NCI-H1417 treated with DMSO at 0.1 percent for 48 hours (cell line): ENCODE results near the gene NOS2.
"Not testable (repeated sequence)": the region's sequence is repeated elsewhere in the genome, so short reads cannot be mapped to it uniquely, and the experiment has no call there.

ENCODE experiments used
- DNase-seq: peaks from one replicate; lab custom pipeline; 2025; lab: John Stamatoyannopoulos, UW

Gene NOS2

GRCh38 chr17:27800522-27800921 is at the start of gene NOS2:
TSS of gene NOS2 (minus strand) at chr17:27800529. CDS start at chr17:27798809, 1,720 bp downstream.
- DNase-seq = no peak

- no peak for DNase-seq
Observed at GRCh38 chr17:27849474-27850185, 49.3 kb upstream of the NOS2 start.

DNA sequence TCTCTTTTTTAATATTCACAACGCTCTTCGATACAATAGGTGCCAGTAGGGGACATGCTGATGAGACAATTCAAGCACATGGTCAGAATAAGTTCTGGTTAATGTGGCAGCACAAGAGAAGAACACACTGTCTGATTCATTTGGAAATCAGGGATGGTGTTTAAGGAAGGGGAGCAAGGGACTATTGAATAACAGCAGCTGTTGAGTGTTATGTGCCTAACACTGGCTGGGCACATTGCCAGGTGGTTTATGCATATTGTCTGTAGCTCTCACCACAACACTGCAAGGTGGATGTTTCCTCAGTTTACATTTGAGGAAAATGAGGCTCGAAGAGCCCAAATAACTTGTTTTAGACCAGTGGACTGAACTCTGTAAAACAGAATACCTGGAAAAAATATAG is 48.6 kb upstream of the NOS2 start:
- peak; percentile 1 for DNase-seq

DNA sequence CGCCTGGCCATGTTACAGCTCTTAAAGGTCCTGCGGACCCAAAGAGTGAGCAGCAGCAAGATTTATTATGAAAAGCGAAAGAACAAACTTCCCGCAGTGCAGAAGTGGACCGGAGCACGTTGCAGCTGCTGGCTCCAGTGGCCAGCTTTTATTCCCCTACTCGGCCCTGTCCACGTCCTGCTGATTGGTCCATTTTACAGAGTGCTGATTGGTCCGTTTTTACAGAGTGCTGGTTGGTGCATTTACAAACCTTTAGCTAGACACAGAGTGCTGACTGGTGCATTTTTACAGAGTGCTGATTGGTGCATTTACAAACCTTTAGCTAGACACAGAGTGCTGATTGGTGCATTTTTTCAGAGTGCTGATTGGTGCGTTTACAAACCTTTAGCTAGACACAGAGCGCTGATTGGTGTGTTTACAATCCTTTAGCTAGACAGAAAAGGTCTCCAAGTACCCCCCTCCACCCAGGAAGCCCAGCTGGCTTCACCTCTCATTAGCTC is 46.5 kb upstream of the NOS2 start:
- DNase-seq = not testable (repeated sequence)

GRCh38 chr17:27846042-27846655 is 45.8 kb upstream of the NOS2 start:
- DNase-seq = no peak

- no peak for DNase-seq
Observed at GRCh38 chr17:27845264-27846041, 45.1 kb upstream of the NOS2 start.

DNA sequence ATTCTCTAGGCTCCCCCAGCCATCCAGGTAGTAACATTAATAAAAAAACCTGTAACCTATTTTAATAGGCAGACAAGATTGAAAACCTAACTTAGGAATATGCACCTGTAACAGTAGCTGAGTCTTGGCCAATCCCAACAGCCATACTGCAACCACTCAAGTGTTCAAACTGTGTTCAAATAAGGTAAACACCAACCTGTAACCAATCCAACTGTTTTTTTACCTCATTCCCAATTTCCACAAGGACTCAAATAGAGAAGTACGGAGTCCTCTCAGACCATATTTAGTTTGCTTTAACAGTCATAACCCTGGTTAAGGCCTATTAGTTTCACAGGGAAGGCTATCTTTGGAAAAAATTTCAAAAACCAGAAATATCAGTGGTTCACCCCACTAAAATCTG is 40.4 kb upstream of the NOS2 start:
- DNase-seq = no peak

DNA sequence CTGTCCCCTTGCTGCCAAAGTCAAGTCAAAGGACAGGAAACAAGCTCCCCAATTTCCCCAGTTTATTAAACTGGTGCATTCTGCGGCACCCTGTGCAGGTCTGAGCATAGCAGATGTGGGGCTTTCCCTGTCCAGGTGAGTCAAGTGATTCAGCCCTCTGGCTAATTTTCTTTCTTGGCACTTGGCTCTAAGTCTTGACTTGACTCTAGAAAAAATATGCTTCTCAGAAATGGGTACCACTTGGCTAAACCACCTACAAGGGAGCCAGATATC is 40.0 kb upstream of the NOS2 start:
- DNase-seq = not testable (repeated sequence)

DNA sequence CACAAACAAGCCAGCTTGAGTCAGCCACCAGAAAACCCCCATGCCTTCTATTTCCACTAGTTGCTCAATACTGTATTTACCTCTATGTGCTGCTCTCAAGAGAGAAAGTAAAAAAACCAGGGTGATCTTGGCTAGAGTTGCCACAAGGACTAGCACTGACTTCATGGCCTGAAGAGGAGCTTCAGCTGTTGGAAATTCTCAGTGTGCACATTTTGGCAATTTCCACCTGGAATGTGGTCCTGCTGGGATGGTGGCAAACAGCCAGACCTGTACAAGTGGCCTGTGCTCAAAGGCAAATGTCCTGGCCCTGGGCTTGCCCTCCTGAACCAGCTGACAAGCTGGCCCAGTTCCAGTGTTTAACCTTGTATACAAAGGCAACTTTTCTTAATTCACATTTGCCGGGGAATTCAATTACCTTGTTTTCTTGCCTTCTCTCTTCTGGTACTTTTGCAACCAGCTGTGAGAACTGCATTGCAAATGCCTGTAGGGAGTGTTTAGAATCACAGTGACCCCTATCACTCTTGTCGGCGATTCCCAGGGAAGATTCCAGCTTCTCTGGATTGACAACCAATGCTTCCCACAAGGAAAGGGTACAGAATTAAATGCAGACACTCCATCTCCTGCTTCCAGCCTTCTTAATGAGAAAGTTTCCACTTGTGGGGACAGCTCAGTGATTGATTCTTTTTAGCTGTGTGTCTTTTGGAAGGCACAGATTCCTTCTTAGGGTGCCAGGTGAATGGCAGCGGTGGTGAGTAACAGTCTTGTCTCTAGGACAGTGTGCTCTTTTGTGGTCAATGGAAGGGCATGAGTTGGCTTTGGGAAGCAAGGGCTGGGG is 39.5 kb upstream of the NOS2 start:
- not testable (repeated sequence) for DNase-seq

GRCh38 chr17:27838607-27839006 is 38.3 kb upstream of the NOS2 start:
- not testable (repeated sequence) for DNase-seq

- DNase-seq = not testable (repeated sequence)
Observed at GRCh38 chr17:27837769-27838168, 37.4 kb upstream of the NOS2 start.

DNA sequence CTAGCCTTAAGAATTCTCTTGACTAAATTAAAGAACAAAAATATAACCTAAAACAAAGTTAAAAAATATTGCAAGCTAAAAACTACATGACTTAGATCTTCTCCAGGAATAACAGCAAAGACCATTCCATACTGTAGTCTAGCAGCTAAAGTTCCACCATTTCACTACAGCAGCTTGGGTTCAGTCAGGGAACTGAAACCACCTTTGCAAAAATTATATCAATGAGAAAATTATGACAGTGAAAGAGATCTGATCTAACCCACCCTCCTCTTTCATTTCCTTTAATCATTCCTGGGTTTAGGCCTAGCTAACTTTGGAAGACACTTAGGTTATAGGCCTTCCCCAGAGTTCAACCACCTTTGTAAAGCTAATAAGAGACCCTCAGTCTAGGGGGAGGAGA is 36.3 kb upstream of the NOS2 start:
- DNase-seq = no peak

DNA sequence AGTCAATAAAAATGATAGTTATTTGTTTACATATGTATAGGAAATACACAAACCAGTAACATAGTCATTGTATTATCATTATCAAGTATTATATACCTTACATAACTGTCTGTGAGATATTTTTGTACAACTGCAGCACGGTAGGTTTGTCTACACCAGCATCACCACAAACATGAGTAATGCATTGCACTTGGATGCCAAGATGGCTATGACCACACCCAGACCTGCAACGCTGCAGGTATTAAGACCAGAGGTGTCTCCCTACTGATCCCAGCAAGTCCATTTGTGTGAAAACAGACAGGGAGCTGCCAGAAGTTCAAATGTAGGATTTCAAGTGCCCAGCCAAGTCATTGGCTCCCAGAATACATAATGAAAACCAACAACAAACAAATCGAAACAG is 34.2 kb upstream of the NOS2 start:
- no peak for DNase-seq

DNA sequence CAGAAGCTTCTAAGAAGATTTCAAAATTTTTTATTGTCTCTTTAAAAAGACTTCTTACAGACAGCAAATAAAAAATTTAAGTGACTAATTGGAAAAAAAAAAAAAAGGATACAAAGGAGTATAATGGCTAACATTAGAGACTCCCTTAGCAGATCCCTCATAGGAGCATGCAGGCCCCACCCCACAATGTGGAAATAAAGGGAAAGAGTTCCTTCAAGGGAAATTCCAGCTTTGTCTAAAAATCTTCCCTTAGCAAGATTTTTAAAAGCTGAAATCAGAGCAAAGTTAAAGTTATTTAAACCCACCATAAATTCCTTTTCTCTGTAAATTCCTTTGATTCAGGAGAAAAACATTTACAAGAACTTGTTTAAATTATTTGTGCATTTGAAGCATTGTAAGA is 32.5 kb upstream of the NOS2 start:
- no peak for DNase-seq

- DNase-seq = not testable (repeated sequence)
Observed at GRCh38 chr17:27829888-27830287, 29.6 kb upstream of the NOS2 start.

DNA sequence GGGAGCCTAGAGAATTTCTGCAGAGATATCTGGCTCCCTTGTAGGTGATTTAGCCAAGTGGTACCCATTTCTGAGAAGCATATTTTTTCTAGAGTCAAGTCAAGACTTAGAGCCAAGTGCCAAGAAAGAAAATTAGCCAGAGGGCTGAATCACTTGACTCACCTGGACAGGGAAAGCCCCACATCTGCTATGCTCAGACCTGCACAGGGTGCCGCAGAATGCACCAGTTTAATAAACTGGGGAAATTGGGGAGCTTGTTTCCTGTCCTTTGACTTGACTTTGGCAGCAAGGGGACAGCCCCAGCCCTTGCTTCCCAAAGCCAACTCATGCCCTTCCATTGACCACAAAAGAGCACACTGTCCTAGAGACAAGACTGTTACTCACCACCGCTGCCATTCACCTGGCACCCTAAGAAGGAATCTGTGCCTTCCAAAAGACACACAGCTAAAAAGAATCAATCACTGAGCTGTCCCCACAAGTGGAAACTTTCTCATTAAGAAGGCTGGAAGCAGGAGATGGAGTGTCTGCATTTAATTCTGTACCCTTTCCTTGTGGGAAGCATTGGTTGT is 28.9 kb upstream of the NOS2 start:
- not testable (repeated sequence) for DNase-seq

- DNase-seq = no peak
Observed at GRCh38 chr17:27825459-27825858, 25.1 kb upstream of the NOS2 start.

DNA sequence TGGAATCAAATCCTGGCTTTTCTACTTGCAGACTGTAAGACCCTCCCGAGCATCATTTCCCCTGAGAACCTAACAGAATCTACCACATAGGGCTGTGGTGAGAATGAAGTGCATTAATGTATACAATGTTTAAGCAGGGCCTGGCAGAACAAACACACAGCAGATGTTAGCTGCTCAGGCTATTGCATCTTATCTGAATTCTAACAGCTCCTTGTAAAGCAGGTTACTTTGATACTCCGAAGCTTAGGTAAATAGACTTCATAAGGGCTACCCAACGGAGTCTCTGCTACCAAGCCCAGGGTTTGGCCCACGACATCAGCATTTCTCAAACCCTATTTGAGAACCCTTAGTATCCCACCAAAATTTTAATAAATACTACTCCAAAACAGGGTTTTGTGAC is 24.4 kb upstream of the NOS2 start:
- DNase-seq = no peak

- no peak for DNase-seq
Observed at GRCh38 chr17:27824176-27824715, 23.9 kb upstream of the NOS2 start.

DNA sequence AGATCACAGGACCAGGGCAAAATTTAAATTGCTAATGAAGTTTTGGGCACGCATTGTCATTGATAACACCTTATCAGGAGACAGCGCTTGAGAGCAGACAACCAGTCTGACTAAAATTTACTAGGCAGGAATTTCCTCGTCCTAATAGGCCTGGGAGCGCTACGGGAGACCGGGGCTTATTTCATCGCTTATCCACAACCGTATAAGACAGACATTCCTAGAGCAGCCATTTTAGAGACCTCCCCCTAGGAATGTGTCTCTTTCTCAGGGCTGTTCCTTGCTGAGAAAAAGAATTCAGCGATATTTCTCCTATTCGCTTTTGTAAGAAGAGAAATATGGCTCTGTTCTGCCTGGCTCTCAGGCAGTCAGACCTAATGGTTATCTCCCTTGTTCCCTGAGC is 21.8 kb upstream of the NOS2 start:
- DNase-seq = not testable (repeated sequence)

- DNase-seq = no peak
Observed at GRCh38 chr17:27821318-27821717, 21.0 kb upstream of the NOS2 start.

DNA sequence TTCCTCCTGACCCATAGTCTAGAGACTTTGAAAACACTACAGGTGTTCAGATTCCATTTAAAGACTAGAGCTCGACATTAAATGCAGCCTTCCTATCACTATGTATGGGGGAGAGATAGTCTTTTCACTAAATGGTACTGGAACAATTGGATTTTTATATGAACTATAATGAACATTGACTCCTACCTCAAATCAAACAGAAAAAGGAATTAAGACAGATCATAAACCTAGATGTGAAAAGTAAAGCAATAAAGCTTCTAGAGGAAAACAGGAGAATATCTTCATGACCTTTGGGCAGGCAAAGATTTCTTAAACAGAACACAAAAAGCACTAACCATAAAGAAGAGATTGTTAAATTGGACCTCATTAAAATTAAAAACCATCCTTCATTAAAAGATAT is 18.8 kb upstream of the NOS2 start:
- no peak for DNase-seq
